ENCODE data around the gene PPP2R5E. TPM values are rescaled to one million over a fixed set of nuclear protein-coding genes. Genes with fewer than 3 reads are reported as not detected.
"Not testable (repeated sequence)": the region's sequence is repeated elsewhere in the genome, so short reads cannot be mapped to it uniquely, and the experiment has no call there.

The PPP2R5E gene
- total RNA-seq, 2 experiments from 2014 or later = 30.0 to 32.5 TPM

GRCh38 chr14:63545431-63545830 is 2.3 kb upstream of the PPP2R5E start:
- intact Hi-C loops (cut with micrococcal nuclease) = no loop called here
- CTCF ChIA-PET = no interaction called here
- Mint-ChIP-seq H3K4me3 (no peak overlapping the region), H3K36me3 (ENCODE audit: low read depth) (peaks cover 2% of the 10 kb centered on the region), H3K4me1 (ENCODE audit: low read depth) (peaks cover 25% of the 10 kb centered on the region), H3K27ac (no peak overlapping the region), H3K27me3 (ENCODE audit: low read depth) (no peaks in the 10 kb centered on the region), H3K9me3 (no peaks in the 10 kb centered on the region)
- no peak for DNase-seq

DNA sequence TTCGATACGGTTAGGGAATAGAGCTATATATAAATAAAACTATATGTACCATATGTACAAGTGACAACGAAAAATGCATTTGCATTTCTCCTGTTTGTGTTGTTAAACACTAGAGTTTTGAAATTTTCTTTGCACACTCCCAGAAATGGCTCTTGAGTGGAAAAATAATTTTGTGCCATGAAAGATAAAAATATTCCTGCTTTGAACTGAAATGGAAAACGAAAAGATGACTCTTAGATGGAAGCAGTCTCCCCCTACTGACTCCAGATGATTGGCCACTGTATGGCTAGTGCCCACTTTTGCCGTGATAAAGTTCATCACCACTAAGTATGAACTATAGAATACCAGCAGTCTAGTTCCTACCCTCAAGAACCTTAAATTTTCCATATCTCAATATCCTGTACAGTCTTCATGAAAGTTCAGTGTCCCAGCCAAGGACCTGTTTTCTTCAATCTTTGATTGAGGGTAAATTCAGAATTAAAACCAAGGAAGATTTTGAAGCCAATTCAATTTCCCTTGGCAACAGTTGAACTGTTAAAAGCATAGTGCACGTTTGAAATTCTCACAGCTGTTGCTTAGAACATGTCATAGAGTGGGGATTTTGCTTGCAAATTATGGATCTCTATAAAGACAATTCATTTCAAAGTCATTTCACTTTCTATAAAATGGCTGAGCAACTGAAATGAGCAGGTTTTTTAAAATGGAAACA is 1.6 kb upstream of the PPP2R5E start:
- Mint-ChIP-seq H3K9me3 (no peaks in the 10 kb centered on the region), H3K27me3 (ENCODE audit: low read depth) (no peaks in the 10 kb centered on the region), H3K4me3 (peak overlapping the region; percentile 19), H3K36me3 (ENCODE audit: low read depth) (peaks cover 3% of the 10 kb centered on the region), H3K4me1 (ENCODE audit: low read depth) (peaks cover 25% of the 10 kb centered on the region), H3K27ac (no peak overlapping the region)
- CTCF ChIA-PET = interaction anchor here (0.7 to 1.0 kb wide), 2 partner anchors 152 to 156 kb away, joined by 4 to 5 read pairs; no protein-coding TSS in a partner anchor
- intact Hi-C loops (cut with micrococcal nuclease) = loop anchor here (1.0 to 5.0 kb wide), 2 partner anchors 106 to 308 kb away; partner anchors contain the start of gene SYNE2
- DNase-seq = no peak

GRCh38 chr14:63543826-63544406 is 739 bp upstream of the PPP2R5E start:
- Mint-ChIP-seq H3K27me3 (ENCODE audit: low read depth) (no peaks in the 10 kb centered on the region), H3K4me3 (peak overlapping the region; percentile 96), H3K9me3 (no peaks in the 10 kb centered on the region), H3K36me3 (ENCODE audit: low read depth) (peaks cover 9% of the 10 kb centered on the region), H3K4me1 (ENCODE audit: low read depth) (peaks cover 25% of the 10 kb centered on the region), H3K27ac (peak overlapping the region; percentile 83)
- intact Hi-C loops (cut with micrococcal nuclease) = loop anchor here (1.0 to 5.0 kb wide), 11 partner anchors 33 to 959 kb away; partner anchors contain the start of genes SGPP1, SYNE2, WDR89 and ZBTB25
- CTCF ChIA-PET = interaction anchor here (0.6 to 1.2 kb wide), 6 partner anchors 77 to 254 kb away, joined by 3 to 5 read pairs (median 4); no protein-coding TSS in a partner anchor
- DNase-seq = no peak

DNA sequence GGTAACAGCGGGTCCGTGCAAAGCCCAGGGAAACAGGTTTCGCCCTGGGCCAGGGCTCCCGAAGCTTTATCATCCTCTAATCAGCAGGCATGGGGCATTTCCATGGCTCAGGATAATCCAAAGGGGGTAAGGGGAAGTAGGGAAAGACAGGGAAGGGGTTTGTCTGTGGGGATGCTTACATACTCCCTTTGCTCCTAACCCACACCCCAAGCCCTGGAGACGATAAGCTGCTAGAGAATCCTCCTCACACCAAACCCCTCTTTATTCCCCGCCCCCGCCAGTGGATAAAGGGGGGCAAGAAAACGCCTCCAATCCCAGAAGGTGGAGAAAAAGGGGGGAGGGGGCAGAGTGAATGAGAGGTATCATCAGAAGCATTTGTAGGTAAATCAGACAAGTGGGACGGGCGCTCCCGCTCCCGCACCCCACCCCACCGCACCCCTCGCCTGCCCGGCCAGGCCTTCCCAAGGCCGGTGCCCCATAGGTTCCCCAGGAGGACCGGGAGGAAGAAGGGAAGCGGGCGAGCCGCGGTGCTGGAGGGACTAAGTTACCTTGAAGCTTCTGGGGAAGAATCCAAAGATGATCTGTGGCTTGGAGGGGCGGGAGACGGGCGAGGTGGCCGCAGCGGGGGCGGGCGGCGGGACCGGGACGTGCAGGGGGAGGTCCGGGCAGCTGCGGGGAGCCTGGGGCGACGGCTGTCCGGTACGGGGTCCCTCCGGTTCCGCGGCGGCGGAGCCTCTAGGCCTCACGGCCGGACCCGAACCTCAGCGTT is 762 bp downstream of the PPP2R5E start:
- H3K4me3 Mint-ChIP-seq = peak overlapping the region; percentile 96
- CTCF ChIA-PET = interaction anchor here (0.8 to 1.3 kb wide), 4 partner anchors 11 to 153 kb away, joined by 3 to 4 read pairs (median 4); no protein-coding TSS in a partner anchor
- H3K27ac Mint-ChIP-seq = no peak overlapping the region
- no peaks in the 10 kb centered on the region for H3K27me3 Mint-ChIP-seq (ENCODE audit: low read depth)
- intact Hi-C loops (cut with micrococcal nuclease) = loop anchor here (2.0 to 5.0 kb wide), 5 partner anchors 32 to 796 kb away; partner anchors contain the start of gene SYNE2
- peaks cover 12% of the 10 kb centered on the region for H3K36me3 Mint-ChIP-seq (ENCODE audit: low read depth)
- peak; percentile 13 for DNase-seq
- H3K4me1 Mint-ChIP-seq (ENCODE audit: low read depth) = peaks cover 25% of the 10 kb centered on the region
- H3K9me3 Mint-ChIP-seq = no peaks in the 10 kb centered on the region

DNA sequence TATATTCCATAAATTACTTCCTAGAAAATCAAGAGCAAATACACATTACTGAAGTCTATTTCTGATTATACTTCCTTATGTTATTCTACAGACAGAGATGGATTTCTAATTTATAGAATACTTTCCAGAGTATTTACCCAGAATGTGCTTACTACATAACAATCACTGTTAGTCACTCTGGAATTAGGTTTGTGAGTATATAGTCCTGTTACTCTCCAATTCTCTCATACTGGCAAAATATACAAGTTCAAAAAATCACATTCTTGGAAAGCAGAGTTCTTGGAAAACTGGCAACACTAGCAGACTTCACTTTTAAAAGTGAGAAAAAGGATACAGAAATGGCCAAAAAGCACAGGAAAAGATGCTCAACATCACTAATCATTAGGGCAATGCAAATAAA is 7.3 kb downstream of the PPP2R5E start:
- intact Hi-C loops (cut with micrococcal nuclease) = no loop called here
- no peak overlapping the region for H3K4me3 Mint-ChIP-seq
- H3K4me1 Mint-ChIP-seq (ENCODE audit: low read depth) = peaks cover 13% of the 10 kb centered on the region
- no peak overlapping the region for H3K27ac Mint-ChIP-seq
- peaks cover 39% of the 10 kb centered on the region for H3K36me3 Mint-ChIP-seq (ENCODE audit: low read depth)
- DNase-seq = no peak
- CTCF ChIA-PET = no interaction called here
- H3K27me3 Mint-ChIP-seq (ENCODE audit: low read depth) = no peaks in the 10 kb centered on the region
- H3K9me3 Mint-ChIP-seq = no peaks in the 10 kb centered on the region

DNA sequence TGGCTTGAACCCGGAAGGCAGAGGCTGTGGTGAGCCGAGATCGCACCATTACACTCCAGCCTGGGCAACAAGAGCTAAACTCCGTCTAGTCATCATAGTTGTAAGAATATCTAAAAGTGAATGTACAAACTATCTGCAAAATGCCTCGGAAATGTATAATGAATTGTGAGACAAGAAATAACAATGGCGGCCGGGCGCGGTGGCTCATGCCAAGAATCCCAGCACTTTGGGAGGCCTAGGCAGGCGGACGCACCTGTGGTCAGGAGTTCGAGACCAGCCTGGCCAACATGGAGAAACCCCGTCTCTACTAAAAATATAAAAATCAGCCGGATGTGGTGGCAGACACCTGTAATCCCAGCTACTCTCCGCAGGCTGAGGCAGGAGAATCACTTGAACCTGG is 9.7 kb downstream of the PPP2R5E start:
- peaks cover 37% of the 10 kb centered on the region for H3K36me3 Mint-ChIP-seq (ENCODE audit: low read depth)
- intact Hi-C loops (cut with micrococcal nuclease) = no loop called here
- no peak overlapping the region for H3K4me3 Mint-ChIP-seq
- CTCF ChIA-PET = no interaction called here
- no peak overlapping the region for H3K27ac Mint-ChIP-seq
- no peak for DNase-seq
- H3K27me3 Mint-ChIP-seq (ENCODE audit: low read depth) = no peaks in the 10 kb centered on the region
- H3K4me1 Mint-ChIP-seq (ENCODE audit: low read depth) = peaks cover 10% of the 10 kb centered on the region
- no peaks in the 10 kb centered on the region for H3K9me3 Mint-ChIP-seq

DNA sequence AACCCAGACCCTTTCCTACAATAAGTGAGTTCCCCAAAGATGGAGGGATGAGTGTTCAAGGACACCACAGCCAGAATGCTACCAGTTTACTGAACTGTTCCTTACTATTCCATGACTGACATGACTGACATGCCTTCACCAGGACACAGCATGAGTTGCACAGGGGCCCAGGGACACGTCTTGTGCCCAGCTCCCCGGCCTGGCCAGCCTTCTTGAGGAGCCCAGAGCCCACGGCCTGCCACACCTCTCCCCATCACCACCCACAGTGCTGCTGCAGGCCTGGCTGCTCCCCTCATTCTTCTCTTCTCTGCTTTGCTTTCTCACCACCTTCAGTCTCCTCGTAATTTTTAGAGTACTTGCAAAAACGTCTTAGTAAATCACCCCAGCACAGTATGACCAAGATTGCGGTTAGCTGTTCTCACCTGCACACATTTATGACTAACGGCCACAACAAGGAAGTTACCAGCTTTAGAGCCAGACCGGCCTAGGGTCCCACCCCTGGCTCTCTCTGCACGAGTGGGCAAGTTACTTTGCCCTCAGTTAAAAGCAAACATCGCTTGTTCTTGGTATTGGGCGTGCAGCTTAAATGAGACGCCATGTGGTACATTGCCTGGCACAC is 18.5 kb downstream of the PPP2R5E start:
- H3K9me3 Mint-ChIP-seq = no peaks in the 10 kb centered on the region
- H3K27ac Mint-ChIP-seq = peak overlapping the region; percentile 11
- CTCF ChIA-PET = no interaction called here
- intact Hi-C loops (cut with micrococcal nuclease) = no loop called here
- H3K36me3 Mint-ChIP-seq (ENCODE audit: low read depth) = peaks cover 26% of the 10 kb centered on the region
- peaks cover 15% of the 10 kb centered on the region for H3K4me1 Mint-ChIP-seq (ENCODE audit: low read depth)
- no peak overlapping the region for H3K4me3 Mint-ChIP-seq
- H3K27me3 Mint-ChIP-seq (ENCODE audit: low read depth) = no peaks in the 10 kb centered on the region
- peak; percentile 12 for DNase-seq

- no peak for DNase-seq
- H3K9me3 Mint-ChIP-seq = no peaks in the 10 kb centered on the region
- H3K4me1 Mint-ChIP-seq (ENCODE audit: low read depth) = peaks cover 15% of the 10 kb centered on the region
- no peak overlapping the region for H3K4me3 Mint-ChIP-seq
- CTCF ChIA-PET = no interaction called here
- H3K27me3 Mint-ChIP-seq (ENCODE audit: low read depth) = no peaks in the 10 kb centered on the region
- H3K27ac Mint-ChIP-seq = no peak overlapping the region
- intact Hi-C loops (cut with micrococcal nuclease) = no loop called here
- peaks cover 22% of the 10 kb centered on the region for H3K36me3 Mint-ChIP-seq (ENCODE audit: low read depth)
Measured at GRCh38 chr14:63523735-63524426, 19.3 kb downstream of the PPP2R5E start.

- H3K27me3 Mint-ChIP-seq (ENCODE audit: low read depth); CTCF ChIA-PET; H3K9me3 Mint-ChIP-seq; DNase-seq; intact Hi-C loops (cut with micrococcal nuclease); H3K27ac Mint-ChIP-seq; H3K4me3 Mint-ChIP-seq: not testable (repeated sequence)
- Mint-ChIP-seq H3K4me1 (ENCODE audit: low read depth) (peaks cover 15% of the 10 kb centered on the region), H3K36me3 (ENCODE audit: low read depth) (peaks cover 24% of the 10 kb centered on the region)
Measured at GRCh38 chr14:63522511-63522910, 20.7 kb downstream of the PPP2R5E start.

GRCh38 chr14:63517354-63517753 is 25.8 kb downstream of the PPP2R5E start:
- no peaks in the 10 kb centered on the region for H3K27me3 Mint-ChIP-seq (ENCODE audit: low read depth)
- CTCF ChIA-PET = interaction anchor here (1.7 kb wide), 1 partner anchor 30 kb away, joined by 4 read pairs; no protein-coding TSS in a partner anchor
- H3K36me3 Mint-ChIP-seq (ENCODE audit: low read depth) = peaks cover 13% of the 10 kb centered on the region
- no peak overlapping the region for H3K4me3 Mint-ChIP-seq
- no peak overlapping the region for H3K27ac Mint-ChIP-seq
- intact Hi-C loops (cut with micrococcal nuclease) = no loop called here
- peaks cover 31% of the 10 kb centered on the region for H3K4me1 Mint-ChIP-seq (ENCODE audit: low read depth)
- H3K9me3 Mint-ChIP-seq = no peaks in the 10 kb centered on the region
- no peak for DNase-seq

- Mint-ChIP-seq H3K36me3 (ENCODE audit: low read depth) (peaks cover 9% of the 10 kb centered on the region), H3K4me1 (ENCODE audit: low read depth) (peaks cover 47% of the 10 kb centered on the region), H3K9me3 (no peaks in the 10 kb centered on the region), H3K27me3 (ENCODE audit: low read depth) (no peaks in the 10 kb centered on the region), H3K27ac (no peak overlapping the region), H3K4me3 (no peak overlapping the region)
- CTCF ChIA-PET = interaction anchor here (0.7 kb wide), 1 partner anchor 124 kb away, joined by 4 read pairs; no protein-coding TSS in a partner anchor
- no peak for DNase-seq
- intact Hi-C loops (cut with micrococcal nuclease) = no loop called here
Measured at GRCh38 chr14:63515240-63515639, 27.9 kb downstream of the PPP2R5E start.

Measured in activated naive CD4-positive, alpha-beta T cell treated with anti-CD3 and anti-CD28 coated beads for 36 hours (primary cell).